Measurements from ENCODE around the gene ALDH1L2. TPM values are rescaled to one million over a fixed set of nuclear protein-coding genes. Genes with fewer than 3 reads are reported as not detected.
"Not testable (repeated sequence)": the region's sequence is repeated elsewhere in the genome, so short reads cannot be mapped to it uniquely, and the experiment has no call there.

Gene ALDH1L2
- total RNA-seq, 1 experiment from 2014 or later = 2.6 TPM

DNA sequence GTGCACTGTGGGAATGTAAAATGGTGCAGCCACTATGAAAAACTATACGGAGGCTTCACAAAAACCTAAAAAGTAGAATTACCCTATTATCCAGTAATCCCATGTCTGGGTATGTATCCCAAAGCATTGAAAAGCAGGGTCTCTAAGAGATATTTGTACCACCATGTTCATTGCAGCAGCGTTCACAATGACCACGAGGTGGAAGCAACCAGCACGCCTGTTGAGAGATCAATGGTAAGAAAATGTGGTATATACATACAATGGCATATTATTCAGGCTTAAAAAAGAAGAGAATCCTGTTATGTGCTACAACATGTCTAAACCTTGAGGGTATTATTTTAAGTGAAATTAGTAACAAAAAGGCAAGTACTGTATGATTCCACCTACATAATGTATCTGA, 99.1 kb downstream of the ALDH1L2 start:
- no peak for DNase-seq (ENCODE audit: low spot score)

DNA sequence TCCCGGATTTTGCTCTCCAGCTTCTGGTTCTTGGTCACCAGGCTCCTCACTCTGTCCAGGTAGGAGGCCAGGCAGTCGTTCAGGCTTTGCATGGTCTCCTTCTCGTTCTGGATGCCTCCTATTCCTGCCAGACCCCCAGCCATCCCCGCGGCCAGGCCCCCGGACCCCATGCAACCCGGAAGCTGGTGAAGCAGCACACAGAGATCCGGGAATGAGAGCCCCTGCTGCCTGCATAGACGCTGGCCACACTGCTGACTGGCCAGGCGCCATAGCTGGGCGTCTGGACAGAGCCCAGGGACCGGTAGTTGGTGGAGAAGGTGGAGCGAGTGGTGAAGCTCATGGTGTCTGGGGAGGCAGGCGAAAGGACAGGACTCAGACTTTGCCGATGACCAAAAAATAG, 106.6 kb downstream of the ALDH1L2 start:
- DNase-seq (ENCODE audit: low spot score) = not testable (repeated sequence)

DNA sequence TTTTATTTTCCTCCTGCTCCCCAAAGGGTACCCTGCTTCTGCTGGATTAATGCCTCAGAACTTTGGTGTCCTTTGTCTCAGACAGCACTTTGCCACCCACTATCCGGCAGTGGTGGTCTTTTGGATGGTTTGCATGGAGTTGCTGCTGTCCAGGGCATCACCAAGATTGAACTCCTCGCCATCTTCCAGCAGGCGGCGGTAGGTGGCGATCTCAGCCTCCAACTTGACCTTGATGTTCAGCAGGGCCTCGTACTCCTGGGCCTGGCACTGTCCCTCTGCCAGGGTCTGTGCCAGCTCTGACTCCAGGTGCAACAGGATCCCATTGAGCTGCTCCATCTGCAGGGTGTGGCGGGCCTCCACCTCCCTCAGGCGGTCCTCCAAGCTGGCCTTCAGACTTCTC, 107.6 kb downstream of the ALDH1L2 start:
- no peak for DNase-seq (ENCODE audit: low spot score)

DNA sequence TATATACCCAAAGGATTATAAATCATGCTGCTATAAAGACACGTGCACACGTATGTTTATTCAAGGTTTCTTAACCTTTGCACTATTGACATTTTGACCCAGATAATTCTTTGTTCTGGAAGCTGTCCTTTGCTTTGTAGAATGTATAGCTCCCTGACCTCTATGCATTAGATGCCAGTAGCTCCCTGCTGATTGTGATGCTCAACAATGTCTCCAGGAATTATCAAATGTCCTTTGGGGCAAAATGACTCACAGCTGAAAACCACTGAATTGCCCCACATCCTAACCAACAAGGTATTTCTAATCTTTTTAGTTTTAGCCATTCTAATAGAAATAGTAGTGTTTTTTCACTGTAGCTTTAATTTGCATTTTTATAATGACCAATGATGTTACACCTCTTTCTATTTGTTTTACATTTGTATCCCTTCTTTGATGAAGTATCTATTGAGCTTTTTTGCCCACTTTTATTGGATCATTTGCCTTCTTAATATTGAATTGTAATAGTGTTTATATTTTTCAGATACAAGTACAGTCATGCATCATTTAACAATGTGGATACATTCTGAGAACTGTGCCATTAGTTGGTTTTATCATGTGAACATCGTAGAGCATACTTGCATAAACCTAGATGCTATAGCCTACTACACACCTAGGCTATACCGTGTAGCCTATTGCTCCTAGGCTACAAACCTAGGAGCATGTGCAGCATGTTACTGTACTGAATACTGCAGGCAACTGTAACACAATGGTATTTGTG, 108.5 kb downstream of the ALDH1L2 start:
- no peak for DNase-seq (ENCODE audit: low spot score)

DNA sequence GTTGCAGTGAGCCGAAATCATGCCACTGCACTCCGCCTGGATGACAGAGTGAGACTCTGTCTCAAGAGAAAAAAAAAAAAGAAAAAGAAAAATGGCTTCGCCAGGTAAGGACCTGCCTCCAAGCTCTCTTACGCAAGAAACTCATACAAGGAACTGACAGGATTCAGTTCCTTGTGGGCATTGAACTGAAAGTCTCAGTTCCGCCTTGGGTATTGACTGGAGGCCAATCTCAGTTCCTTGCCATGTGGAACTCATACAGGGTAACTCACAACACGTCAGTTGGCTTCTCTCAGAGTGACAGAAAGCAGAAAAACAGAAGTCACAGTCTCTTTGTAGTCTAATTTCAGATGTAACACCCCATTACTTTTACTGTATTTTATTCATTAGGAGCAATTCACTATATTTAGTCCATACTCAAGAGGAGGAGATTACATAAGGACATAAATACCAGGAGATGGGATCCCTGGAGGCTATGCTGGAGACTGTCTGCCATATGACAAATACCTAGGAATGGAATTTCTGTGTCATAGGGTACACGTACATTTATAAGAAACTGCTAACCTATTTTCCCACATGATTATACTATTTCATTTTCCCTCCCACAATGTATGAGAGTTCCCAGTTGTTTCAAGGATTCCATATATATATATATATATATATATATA, 109.5 kb downstream of the ALDH1L2 start:
- no peak for DNase-seq (ENCODE audit: low spot score)

DNA sequence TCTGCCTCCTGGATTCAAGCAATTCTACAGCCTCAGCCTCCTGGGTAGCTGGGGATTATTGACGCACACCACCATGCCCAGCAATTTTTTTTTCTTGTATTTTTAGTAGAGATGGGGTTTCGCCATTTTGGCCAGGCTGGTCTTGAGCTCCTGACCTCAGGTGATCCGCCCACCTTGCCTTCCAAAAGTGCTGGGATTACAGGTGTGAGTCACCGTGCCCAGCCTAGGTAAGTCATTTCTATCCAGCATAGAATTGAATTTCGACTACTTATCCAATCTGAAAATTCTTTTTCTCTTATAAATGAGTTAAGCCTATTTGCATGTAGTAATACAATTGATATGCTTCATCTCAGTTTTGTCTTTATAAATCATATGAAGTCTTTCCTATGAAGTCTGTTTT, 111.0 kb downstream of the ALDH1L2 start:
- DNase-seq (ENCODE audit: low spot score) = no peak

DNA sequence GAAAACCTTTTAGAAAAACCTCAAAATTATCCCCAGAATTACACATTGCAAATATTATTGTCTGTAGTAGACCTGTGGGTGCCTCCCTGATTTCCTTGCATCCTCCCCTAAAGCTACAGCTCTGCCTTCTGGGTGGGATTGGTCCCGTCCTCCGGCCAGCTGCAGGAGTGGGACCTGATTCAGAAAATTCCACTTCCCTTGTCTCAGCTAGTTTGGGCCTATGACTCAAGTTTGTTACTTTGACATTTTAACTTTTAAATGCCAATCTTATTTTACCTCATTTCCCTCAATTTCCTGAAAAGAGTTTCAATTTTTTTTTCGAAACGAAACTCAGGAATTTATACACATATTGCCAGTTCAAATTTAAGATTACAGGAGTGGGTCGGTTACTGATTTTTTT, 113.0 kb downstream of the ALDH1L2 start:
- no peak for DNase-seq (ENCODE audit: low spot score)

Other genes starting within 250 kb of the ALDH1L2 start
- gene SLC41A2, start 126.2 kb downstream of the ALDH1L2 start, total RNA-seq (2014; rRNA removed; shearing (Covaris generic)) = 11.7 and 24.0 TPM in 2 replicates
- 11.0 and 11.9 TPM in 2 replicates for gene NOPCHAP1, start 98.1 kb downstream of the ALDH1L2 start, total RNA-seq (2014; rRNA removed; shearing (Covaris generic))
- gene WASHC4, start 23.3 kb upstream of the ALDH1L2 start, total RNA-seq (2014; rRNA removed; shearing (Covaris generic)) = 27.8 and 35.8 TPM in 2 replicates
- gene APPL2, start 151.7 kb upstream of the ALDH1L2 start, total RNA-seq (2014; rRNA removed; shearing (Covaris generic)) = 12.0 and 12.3 TPM in 2 replicates
- 49.7 and 53.1 TPM in 2 replicates for gene C12orf75, start 246.2 kb upstream of the ALDH1L2 start, total RNA-seq (2014; rRNA removed; shearing (Covaris generic))

Measured in H4 (cell line).